Uterus (tissue), 4 donors: ENCODE results near the gene FDPS. TPM values are rescaled to one million over a fixed set of nuclear protein-coding genes. Genes with fewer than 3 reads are reported as not detected.

Experiments used
- DNase-seq, 2 donors: peaks; one replicate each; pipeline ENCODE4 v3.0.0-alpha.2; 2019 to 2020
- H3K27ac ChIP-seq, 2 donors: fragments of 200-600 bp; sonication (generic); 1 replicate in 1 of 2; 2 replicates in 1 of 2; pipeline ENCODE4 v1.5.1; 2016 to 2018
- H3K27me3 ChIP-seq, 2 donors: fragments of 200-600 bp; sonication (generic); one replicate each; pipeline ENCODE4 v1.5.1; 2018 to 2019; ENCODE audit warnings: control low read depth in 1 of 2
- H3K36me3 ChIP-seq, 2 donors: fragments of 200-600 bp; sonication (generic); one replicate each; pipeline ENCODE4 v1.5.1; 2019; ENCODE audit warnings: control low read depth in 1 of 2
- H3K4me1 ChIP-seq, 2 donors: fragments of 200-600 bp; sonication (generic); one replicate each; pipeline ENCODE4 v1.5.1; 2018 to 2019; ENCODE audit warnings: control low read depth in 1 of 2
- H3K4me3 ChIP-seq, 2 donors: fragments of 200-600 bp; sonication (generic); 1 replicate in 1 of 2; 2 replicates in 1 of 2; pipeline ENCODE4 v1.5.1; 2018 to 2019; ENCODE audit warnings: mild to moderate bottlenecking in 1 of 2
- H3K9me3 ChIP-seq, 2 donors: fragments of 200-600 bp; sonication (generic); one replicate each; pipeline ENCODE4 v1.5.1; 2019; ENCODE audit warnings: control low read depth in 1 of 2
- CTCF ChIP-seq, 4 experiments: fragments of 200-600 bp in 2 of 4; fragments of 450-650 bp in 2 of 4; sonication (generic) in 2 of 4; IDR thresholded peaks; one replicate each; pipeline ENCODE4 v1.5.1; 2016 to 2019; ENCODE audit warnings: antibody characterized with exemption in 4 of 4, mild to moderate bottlenecking in 2 of 4, moderate library complexity in 1 of 4
- POLR2A ChIP-seq, 2 donors: fragments of 450-650 bp; IDR thresholded peaks; one replicate each; pipeline ENCODE4 v1.6.1; 2016; ENCODE audit warnings: antibody characterized with exemption in 2 of 2, mild to moderate bottlenecking in 1 of 2, moderate library complexity in 1 of 2
- intact Hi-C: fragments of 100-400 bp; cut with DNase I; formaldehyde crosslinking; loops from one replicate; pipeline ENCODE4 v1.15.1; 2023; ENCODE audit warnings: low total_unique reads
- total RNA-seq, 4 donors: library from RNA; depleted of rRNA in 3 of 4; stranded (reverse); fragments of >200 nt in 3 of 4; gene quantifications; one replicate each; pipeline versions ENCODE4 v1.1.0 to v1.2.4, GENCODE V29; 2014 to 2023
- donor health status: DM: yes; HTN: yes; CAD: no.

Gene FDPS
- total RNA-seq = 100 to 1,000 TPM in 2 of 4 donors, 10 to 100 TPM in 2; 23.8 to 113 (median 99.6) TPM

- Histone ChIP-seq H3K9me3 (no peaks in the 10 kb centered on the region), H3K27me3 (no peaks in the 10 kb centered on the region), H3K4me3 (peak within 1 kb of the TSS; percentile 70 to 72), H3K27ac (peak within 1 kb of the TSS; percentile 82 to 86), H3K36me3 (no peaks in the 10 kb centered on the region), H3K4me1 (no peaks in the 10 kb centered on the region)
- intact Hi-C loops = no loop called here
- peak; percentile 97 to 99 for DNase-seq
- TF ChIP-seq POLR2A (IDR thresholded peaks at IDR 0.05) (peak; percentile 69 to 75), CTCF (IDR thresholded peaks at IDR 0.05) (peak in 3 of 4 experiments; percentile 10 to 47 (median 30))
Measured at GRCh38 chr1:155308493-155309422, at the start of gene FDPS. Gene FDPS (plus strand): TSS chr1:155308866. CDS start chr1:155309790, 924 bp downstream.

- H3K27ac ChIP-seq = no peak overlapping the region
- H3K27me3 ChIP-seq = no peaks in the 10 kb centered on the region
- no peaks in the 10 kb centered on the region for H3K36me3 ChIP-seq
- DNase-seq = no peak
- no peak overlapping the region for H3K4me3 ChIP-seq
- intact Hi-C loops = no loop called here
- TF ChIP-seq POLR2A (IDR thresholded peaks at IDR 0.05) (no peak), CTCF (IDR thresholded peaks at IDR 0.05) (no peak)
- no peaks in the 10 kb centered on the region for H3K9me3 ChIP-seq
- H3K4me1 ChIP-seq = peaks cover 7 to 17% of the 10 kb centered on the region in 2 donors
Measured at GRCh38 chr1:155260276-155260675, 48.4 kb upstream of the FDPS start.

- no peak for DNase-seq
- no peak for TF ChIP-seq POLR2A (IDR thresholded peaks at IDR 0.05)
- TF ChIP-seq CTCF (IDR thresholded peaks at IDR 0.05) = no peak
- Histone ChIP-seq H3K4me3 (peak overlapping the region; percentile 74 to 85), H3K9me3 (no peaks in the 10 kb centered on the region), H3K36me3 (no peaks in the 10 kb centered on the region), H3K27me3 (no peaks in the 10 kb centered on the region), H3K27ac (peak overlapping the region; percentile 78 to 82), H3K4me1 (peaks cover 7 to 10% of the 10 kb centered on the region in 2 donors)
- intact Hi-C loops = no loop called here
Measured at GRCh38 chr1:155261493-155261851, 47.2 kb upstream of the FDPS start.

GRCh38 chr1:155261852-155262673 lies 46.6 kb upstream of the FDPS start, which contains the start of gene SCAMP3:
Gene SCAMP3 (minus strand): TSS chr1:155262360. CDS start chr1:155262151, 209 bp downstream.
- peak; percentile 93 to 97 for DNase-seq
- intact Hi-C loops = no loop called here
- Histone ChIP-seq H3K4me1 (peaks cover 7 to 10% of the 10 kb centered on the region in 2 donors), H3K27me3 (no peaks in the 10 kb centered on the region), H3K27ac (peak within 1 kb of the TSS; percentile 78 to 82), H3K9me3 (no peaks in the 10 kb centered on the region), H3K36me3 (no peaks in the 10 kb centered on the region), H3K4me3 (peak within 1 kb of the TSS; percentile 74 to 85)
- peak; percentile 63 to 65 for TF ChIP-seq POLR2A (IDR thresholded peaks at IDR 0.05)
- peak in 1 of 4 experiments; percentile 21 for TF ChIP-seq CTCF (IDR thresholded peaks at IDR 0.05)
